ENCODE results near the gene RTEL1.

RTEL1 gene

GRCh38 chr20:63622732-63623131 lies 35.4 kb upstream of the RTEL1 start:
- Histone ChIP-seq H4K12ac (ENCODE audit: low read depth, low read length) (no peak overlapping the region), H4K91ac (ENCODE audit: low read depth, low read length) (no peak overlapping the region), H3K4me2 (ENCODE audit: low read length) (no peak overlapping the region), H3K79me2 (ENCODE audit: control insufficient read depth, insufficient read depth, low read length, poor library complexity) (peaks cover 12% of the 10 kb centered on the region), H3K14ac (ENCODE audit: low read length) (no peak overlapping the region), H3K79me1 (ENCODE audit: low read length) (peaks cover 11% of the 10 kb centered on the region), H3K9me3 (ENCODE audit: insufficient read depth, low read depth, low read length) (no peaks in the 10 kb centered on the region), H2BK5ac (ENCODE audit: low read depth, low read length, poor library complexity) (no peak overlapping the region), H3K18ac (ENCODE audit: low read length) (no peak overlapping the region), H2BK120ac (ENCODE audit: insufficient read depth, low read length, poor library complexity) (no peak overlapping the region), H3K9ac (ENCODE audit: low read length) (no peak overlapping the region), H3K4me1 (ENCODE audit: control insufficient read depth in 1 of 2, insufficient read depth in 2 of 2, low read length in 2 of 2) (peaks cover 6 to 17% of the 10 kb centered on the region in 2 experiments), H4K8ac (ENCODE audit: low read depth, low read length) (no peak overlapping the region), H3K36me3 (ENCODE audit: control insufficient read depth in 1 of 2, insufficient read depth in 2 of 2, low read length in 2 of 2) (peaks cover 14 to 18% of the 10 kb centered on the region in 2 experiments), H2AK5ac (ENCODE audit: low read length) (no peak overlapping the region), H3K27ac (ENCODE audit: low read depth, low read length) (no peak overlapping the region), H3K23ac (ENCODE audit: low read length) (no peak overlapping the region), H3K27me3 (ENCODE audit: insufficient read depth, low read length) (no peaks in the 10 kb centered on the region), H3K4me3 (ENCODE audit: low read depth, low read length) (no peak overlapping the region), H2BK12ac (ENCODE audit: low read length) (no peak overlapping the region), H2AFZ (ENCODE audit: insufficient read depth, low read length, poor library complexity) (no peak overlapping the region), H3K4ac (ENCODE audit: low read depth, low read length) (peak overlapping the region; percentile 17)
- WGBS (ENCODE audit: extremely low coverage, insufficient coverage, insufficient read length) = 100% methylated on average over 1 of the region's 14 CpGs
- no peak for DNase-seq

- Histone ChIP-seq H3K79me2 (ENCODE audit: control insufficient read depth, insufficient read depth, low read length, poor library complexity) (peaks cover 12% of the 10 kb centered on the region), H3K9ac (ENCODE audit: low read length) (no peak overlapping the region), H4K91ac (ENCODE audit: low read depth, low read length) (no peak overlapping the region), H3K23ac (ENCODE audit: low read length) (no peak overlapping the region), H3K79me1 (ENCODE audit: low read length) (peaks cover 12% of the 10 kb centered on the region), H3K27ac (ENCODE audit: low read depth, low read length) (no peak overlapping the region), H3K18ac (ENCODE audit: low read length) (no peak overlapping the region), H3K4me2 (ENCODE audit: low read length) (no peak overlapping the region), H3K4ac (ENCODE audit: low read depth, low read length) (no peak overlapping the region), H2BK5ac (ENCODE audit: low read depth, low read length, poor library complexity) (no peak overlapping the region), H2BK12ac (ENCODE audit: low read length) (no peak overlapping the region), H3K4me1 (ENCODE audit: control insufficient read depth in 1 of 2, insufficient read depth in 2 of 2, low read length in 2 of 2) (peaks cover 12 to 29% of the 10 kb centered on the region in 2 experiments), H4K8ac (ENCODE audit: low read depth, low read length) (no peak overlapping the region), H4K12ac (ENCODE audit: low read depth, low read length) (no peak overlapping the region), H3K36me3 (ENCODE audit: control insufficient read depth in 1 of 2, insufficient read depth in 2 of 2, low read length in 2 of 2) (peaks cover 0 to under 1% of the 10 kb centered on the region in 2 experiments), H2BK120ac (ENCODE audit: insufficient read depth, low read length, poor library complexity) (no peak overlapping the region), H3K27me3 (ENCODE audit: insufficient read depth, low read length) (no peaks in the 10 kb centered on the region), H3K9me3 (ENCODE audit: insufficient read depth, low read depth, low read length) (no peaks in the 10 kb centered on the region), H2AFZ (ENCODE audit: insufficient read depth, low read length, poor library complexity) (no peak overlapping the region), H3K14ac (ENCODE audit: low read length) (no peak overlapping the region), H3K4me3 (ENCODE audit: low read depth, low read length) (no peak overlapping the region), H2AK5ac (ENCODE audit: low read length) (no peak overlapping the region)
- no CpG with 5 or more reads among the region's 15 CpGs for WGBS (ENCODE audit: extremely low coverage, insufficient coverage, insufficient read length)
- DNase-seq = peak; percentile 70 to 83
Observed at GRCh38 chr20:63624486-63624885, 33.6 kb upstream of the RTEL1 start.

DNA sequence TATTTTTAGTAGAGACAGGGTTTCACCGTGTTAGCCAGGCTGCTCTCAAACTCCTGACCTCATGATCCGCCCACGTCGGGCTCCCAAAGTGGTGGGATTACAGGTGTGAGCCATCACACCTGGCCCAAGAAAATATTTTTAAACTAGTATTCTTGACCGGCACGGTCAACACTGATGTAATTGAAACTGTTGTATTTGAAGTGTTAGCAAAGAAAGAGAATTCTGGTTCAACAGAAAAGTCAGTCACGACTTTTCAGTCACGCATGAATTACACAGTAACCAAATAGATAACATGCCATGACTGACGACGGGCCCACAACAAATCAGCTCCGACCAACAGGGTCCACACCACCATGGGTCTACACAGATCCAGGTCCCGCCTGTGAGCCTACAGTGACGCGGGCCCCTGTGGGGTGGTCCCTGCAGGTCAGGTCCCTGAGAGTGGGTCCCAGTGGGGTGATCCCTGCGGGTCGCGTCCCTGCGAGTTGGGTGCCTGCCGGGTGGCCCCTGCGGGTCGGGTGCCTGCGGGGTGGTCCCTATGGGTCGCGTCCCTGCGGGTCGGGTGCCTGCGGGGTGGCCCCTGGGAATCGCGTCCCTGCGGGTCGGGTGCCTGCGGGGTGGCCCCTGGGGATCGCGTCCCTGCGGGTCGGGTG lies 32.2 kb upstream of the RTEL1 start:
- peaks cover 11% of the 10 kb centered on the region for H3K79me2 ChIP-seq (ENCODE audit: control insufficient read depth, insufficient read depth, low read length, poor library complexity)
- no CpG with 5 or more reads among the region's 36 CpGs for WGBS (ENCODE audit: extremely low coverage, insufficient coverage, insufficient read length)

GRCh38 chr20:63626424-63627128 lies 31.5 kb upstream of the RTEL1 start, which contains the start of gene GMEB2:
TSS of gene GMEB2 (minus strand) at chr20:63627101. CDS start at chr20:63619397, 7,704 bp downstream.
- Histone ChIP-seq H2BK120ac (ENCODE audit: insufficient read depth, low read length, poor library complexity) (peak within 1 kb of the TSS; percentile 99), H3K27me3 (ENCODE audit: insufficient read depth, low read length) (no peaks in the 10 kb centered on the region), H3K79me2 (ENCODE audit: control insufficient read depth, insufficient read depth, low read length, poor library complexity) (peaks cover 11% of the 10 kb centered on the region), H3K4me3 (ENCODE audit: low read depth, low read length) (peak within 1 kb of the TSS; percentile 98), H4K91ac (ENCODE audit: low read depth, low read length) (peak within 1 kb of the TSS; percentile 100), H3K36me3 (ENCODE audit: control insufficient read depth in 1 of 2, insufficient read depth in 2 of 2, low read length in 2 of 2) (no peaks in the 10 kb centered on the region), H2AFZ (ENCODE audit: insufficient read depth, low read length, poor library complexity) (peak within 1 kb of the TSS; percentile 97), H2BK5ac (ENCODE audit: low read depth, low read length, poor library complexity) (peak within 1 kb of the TSS; percentile 98), H3K23ac (ENCODE audit: low read length) (no peak within 1 kb of the TSS), H3K9me3 (ENCODE audit: insufficient read depth, low read depth, low read length) (no peaks in the 10 kb centered on the region), H3K4ac (ENCODE audit: low read depth, low read length) (peak within 1 kb of the TSS; percentile 94), H3K79me1 (ENCODE audit: low read length) (peaks cover 14% of the 10 kb centered on the region), H4K12ac (ENCODE audit: low read depth, low read length) (peak within 1 kb of the TSS; percentile 94), H3K4me2 (ENCODE audit: low read length) (peak within 1 kb of the TSS; percentile 71), H2AK5ac (ENCODE audit: low read length) (peak within 1 kb of the TSS; percentile 99), H3K27ac (ENCODE audit: low read depth, low read length) (peak within 1 kb of the TSS; percentile 97), H3K18ac (ENCODE audit: low read length) (peak within 1 kb of the TSS; percentile 100), H3K9ac (ENCODE audit: low read length) (peak within 1 kb of the TSS; percentile 99), H4K8ac (ENCODE audit: low read depth, low read length) (peak within 1 kb of the TSS; percentile 100), H3K4me1 (ENCODE audit: control insufficient read depth in 1 of 2, insufficient read depth in 2 of 2, low read length in 2 of 2) (peaks cover 19 to 26% of the 10 kb centered on the region in 2 experiments), H3K14ac (ENCODE audit: low read length) (peak within 1 kb of the TSS; percentile 100), H2BK12ac (ENCODE audit: low read length) (peak within 1 kb of the TSS; percentile 68)
- DNase-seq = peak; percentile 56 to 65
- no CpG with 5 or more reads among the region's 114 CpGs for WGBS (ENCODE audit: extremely low coverage, insufficient coverage, insufficient read length)

More for the DNA sequence above, 32.2 kb upstream of the RTEL1 start:
- Histone ChIP-seq H4K91ac (ENCODE audit: low read depth, low read length) (peak overlapping the region; percentile 100), H2BK12ac (ENCODE audit: low read length) (peak overlapping the region; percentile 32), H3K4me2 (ENCODE audit: low read length) (peak overlapping the region; percentile 58), H3K4me1 (ENCODE audit: control insufficient read depth in 1 of 2, insufficient read depth in 2 of 2, low read length in 2 of 2) (peaks cover 12 to 26% of the 10 kb centered on the region in 2 experiments), H3K18ac (ENCODE audit: low read length) (peak overlapping the region; percentile 100), H3K36me3 (ENCODE audit: control insufficient read depth in 1 of 2, insufficient read depth in 2 of 2, low read length in 2 of 2) (no peaks in the 10 kb centered on the region), H3K4me3 (ENCODE audit: low read depth, low read length) (peak overlapping the region; percentile 98), H3K27ac (ENCODE audit: low read depth, low read length) (peak overlapping the region; percentile 97), H4K12ac (ENCODE audit: low read depth, low read length) (peak overlapping the region; percentile 87), H4K8ac (ENCODE audit: low read depth, low read length) (peak overlapping the region; percentile 100), H2AK5ac (ENCODE audit: low read length) (peak overlapping the region; percentile 97), H2BK5ac (ENCODE audit: low read depth, low read length, poor library complexity) (peak overlapping the region; percentile 98), H2AFZ (ENCODE audit: insufficient read depth, low read length, poor library complexity) (peak overlapping the region; percentile 77), H2BK120ac (ENCODE audit: insufficient read depth, low read length, poor library complexity) (peak overlapping the region; percentile 99), H3K79me1 (ENCODE audit: low read length) (peaks cover 14% of the 10 kb centered on the region), H3K9me3 (ENCODE audit: insufficient read depth, low read depth, low read length) (no peaks in the 10 kb centered on the region), H3K4ac (ENCODE audit: low read depth, low read length) (peak overlapping the region; percentile 65), H3K14ac (ENCODE audit: low read length) (peak overlapping the region; percentile 100), H3K9ac (ENCODE audit: low read length) (peak overlapping the region; percentile 99), H3K27me3 (ENCODE audit: insufficient read depth, low read length) (no peaks in the 10 kb centered on the region), H3K23ac (ENCODE audit: low read length) (no peak overlapping the region)
- DNase-seq = peak; percentile 71 to 88

Measured in trophoblast cell (in vitro differentiated cells and primary cell).